Stimulated activated CD4-positive, alpha-beta T cell treated with anti-CD3 and anti-CD28 coated beads, Interleukin-1b, Interleukin-23, amount 100 ng/mL, for 24 hours (primary cell): ENCODE measurements around the gene IGSF6.
"Not testable (repeated sequence)": the region's sequence is repeated elsewhere in the genome, so short reads cannot be mapped to it uniquely, and the experiment has no call there.

ENCODE experiments used
- DNase-seq, 4 experiments: peaks; one replicate each; pipeline ENCODE4 v3.0.0-alpha.2; 2020; ENCODE audit warnings: low read depth in 4 of 4, low spot score in 1 of 4

The IGSF6 gene, protein sequence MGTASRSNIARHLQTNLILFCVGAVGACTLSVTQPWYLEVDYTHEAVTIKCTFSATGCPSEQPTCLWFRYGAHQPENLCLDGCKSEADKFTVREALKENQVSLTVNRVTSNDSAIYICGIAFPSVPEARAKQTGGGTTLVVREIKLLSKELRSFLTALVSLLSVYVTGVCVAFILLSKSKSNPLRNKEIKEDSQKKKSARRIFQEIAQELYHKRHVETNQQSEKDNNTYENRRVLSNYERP

DNA sequence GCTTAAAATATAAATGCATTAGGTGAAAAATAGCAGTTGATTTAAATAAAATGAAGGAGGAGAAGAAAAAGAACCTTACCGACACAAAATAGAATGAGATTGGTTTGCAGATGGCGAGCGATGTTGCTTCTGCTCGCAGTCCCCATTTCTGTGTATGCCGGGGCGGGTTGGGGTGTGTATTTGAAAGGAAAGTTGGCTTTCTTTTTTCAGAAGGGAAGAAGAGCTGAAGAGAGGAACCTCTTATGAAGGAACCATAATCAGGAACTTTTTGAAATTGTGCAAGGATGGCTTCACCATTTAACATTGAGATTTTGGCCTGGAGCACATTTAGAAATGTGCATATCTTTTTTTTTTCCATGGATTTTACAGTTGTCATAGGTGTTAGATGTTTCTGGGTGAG is at the start of gene IGSF6:
Gene IGSF6, minus strand, starts transcription at position 156 of the 400 bp plus-strand sequence. Its CDS starts 10 bp downstream, at position 146.
- DNase-seq: no peak

DNA sequence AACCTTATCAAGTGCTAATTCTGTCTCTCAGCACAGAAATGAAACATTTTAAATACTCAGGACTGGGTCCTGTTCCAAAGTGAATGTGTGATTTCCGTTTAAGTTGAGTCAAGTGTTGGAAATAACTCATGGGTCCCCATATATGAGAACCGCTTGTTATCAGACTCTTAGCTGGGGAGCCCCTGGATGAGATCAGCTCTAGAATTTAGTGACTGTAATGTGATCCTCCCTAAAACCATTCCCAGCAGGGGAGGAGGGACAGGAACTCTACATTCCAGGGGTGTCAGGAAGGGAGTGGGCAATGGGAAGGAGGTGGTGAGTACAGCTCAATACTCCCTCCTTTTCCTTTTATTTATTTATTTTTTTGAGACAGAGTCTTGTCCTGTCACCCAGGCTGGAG is 48.9 kb upstream of the IGSF6 start:
- no peak for DNase-seq

DNA sequence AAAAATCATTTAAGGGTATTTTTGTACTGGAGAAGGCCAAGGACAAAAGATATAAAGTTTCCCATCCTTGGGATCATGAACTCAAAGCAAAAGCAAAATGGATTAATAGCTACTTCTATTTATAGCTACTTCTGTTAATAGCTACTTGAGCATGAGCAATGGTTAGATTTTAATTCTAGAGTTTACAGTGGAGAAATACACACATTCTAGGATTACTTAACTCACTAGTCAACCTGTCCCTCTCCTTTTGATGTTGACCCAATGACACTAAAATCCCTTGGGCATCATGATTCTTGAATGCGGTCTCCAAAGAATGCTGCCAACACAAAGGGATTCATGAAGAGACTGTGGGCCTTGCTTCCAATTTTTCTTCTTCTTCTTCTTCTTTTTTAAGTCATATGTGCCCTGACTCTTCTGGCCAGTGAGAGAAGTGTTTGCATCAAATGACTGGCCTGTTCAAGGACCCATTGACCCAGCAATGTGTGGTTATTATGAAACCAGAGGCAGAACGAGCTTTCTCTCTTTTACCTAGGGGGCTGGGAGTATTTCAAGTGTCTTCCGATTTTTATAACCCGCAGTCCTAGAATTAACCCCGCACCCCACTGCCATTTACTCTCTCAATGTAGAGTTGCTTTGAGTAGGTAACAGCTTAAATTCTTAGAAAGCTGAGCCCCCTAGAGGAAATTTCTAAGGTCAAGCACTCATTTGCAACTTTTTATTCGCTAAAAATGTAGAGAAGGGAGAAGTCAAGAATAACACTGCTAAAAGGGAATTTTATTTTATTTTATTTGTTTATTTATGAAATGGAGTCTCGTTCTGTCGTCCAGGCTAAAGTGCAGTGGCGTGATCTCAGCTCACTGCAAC is 46.0 kb upstream of the IGSF6 start:
- DNase-seq: no peak

DNA sequence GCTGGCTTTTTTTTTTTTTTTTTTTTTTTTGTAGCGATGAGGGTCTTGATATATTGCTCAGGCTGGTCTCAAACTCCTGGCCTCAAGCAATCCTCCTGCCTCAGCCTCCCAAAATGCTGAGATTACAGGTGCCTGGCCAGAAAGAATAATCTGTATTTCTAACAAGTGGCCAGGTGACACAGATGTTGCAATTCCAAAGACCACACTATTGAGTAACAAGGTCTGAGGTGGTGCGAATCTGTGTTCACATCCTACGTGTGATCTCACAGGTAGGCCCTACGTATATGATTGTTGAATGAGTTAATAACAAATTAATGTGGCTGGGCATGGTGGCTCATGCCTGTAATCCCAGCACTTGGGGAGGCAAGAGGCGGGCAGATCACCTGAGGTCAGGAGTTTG is 44.6 kb upstream of the IGSF6 start:
- no peak for DNase-seq

DNA sequence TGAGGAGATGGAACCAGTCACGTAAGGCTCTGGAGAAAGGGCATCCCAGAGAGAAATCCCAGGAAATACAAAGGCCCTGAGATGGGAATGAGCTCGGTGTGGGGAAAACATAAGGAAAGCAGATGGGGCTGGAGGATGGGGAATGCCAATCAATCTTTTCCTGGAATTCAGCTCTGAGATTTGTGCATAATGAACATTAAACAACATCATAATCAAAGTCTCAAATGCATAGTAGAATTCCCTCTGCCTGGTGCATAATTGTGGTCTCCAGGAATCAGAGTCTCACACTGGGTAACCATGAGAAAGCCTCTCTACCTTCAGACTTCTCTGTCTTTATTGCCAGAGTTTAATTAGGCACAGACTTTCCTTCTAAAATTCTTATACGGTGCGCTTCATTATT is 42.2 kb upstream of the IGSF6 start:
- no peak for DNase-seq

DNA sequence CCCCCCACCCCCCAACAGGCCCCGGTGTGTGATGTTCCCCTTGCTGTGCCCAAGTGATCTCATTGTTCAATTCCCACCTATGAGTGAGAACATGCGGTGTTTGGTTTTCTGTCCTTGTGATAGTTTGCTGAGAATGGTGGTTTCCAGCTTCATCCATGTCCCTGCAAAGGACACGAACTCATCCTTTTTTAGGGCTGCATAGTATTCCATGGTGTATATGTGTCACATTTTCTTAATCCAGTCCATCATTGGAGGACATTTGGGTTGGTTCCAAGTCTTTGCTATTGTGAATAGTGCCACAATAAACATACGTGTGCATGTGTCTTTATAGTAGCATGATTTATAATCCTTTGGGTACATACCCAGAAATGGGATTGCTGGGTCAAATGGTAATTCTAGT is 38.6 kb upstream of the IGSF6 start:
- not testable (repeated sequence) for DNase-seq

DNA sequence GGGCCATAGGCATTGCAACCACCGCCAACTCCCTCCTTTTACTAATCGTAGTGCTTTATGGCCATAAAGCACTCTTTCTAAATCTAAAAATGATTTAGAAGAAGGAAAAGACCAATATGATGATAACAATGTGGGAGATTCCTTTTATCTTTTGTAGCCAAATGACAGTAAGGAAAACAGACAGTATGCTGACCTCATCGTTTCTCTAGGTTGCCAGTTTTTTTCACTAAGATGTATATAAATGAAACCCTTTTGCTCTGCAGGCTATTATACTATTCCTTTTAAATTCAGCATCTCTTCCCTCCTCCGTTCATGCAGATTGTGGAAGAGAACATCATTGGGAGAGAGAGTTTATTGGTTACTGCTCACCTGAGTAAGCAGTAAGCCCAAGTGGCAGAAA is 36.7 kb upstream of the IGSF6 start:
- no peak for DNase-seq

DNA sequence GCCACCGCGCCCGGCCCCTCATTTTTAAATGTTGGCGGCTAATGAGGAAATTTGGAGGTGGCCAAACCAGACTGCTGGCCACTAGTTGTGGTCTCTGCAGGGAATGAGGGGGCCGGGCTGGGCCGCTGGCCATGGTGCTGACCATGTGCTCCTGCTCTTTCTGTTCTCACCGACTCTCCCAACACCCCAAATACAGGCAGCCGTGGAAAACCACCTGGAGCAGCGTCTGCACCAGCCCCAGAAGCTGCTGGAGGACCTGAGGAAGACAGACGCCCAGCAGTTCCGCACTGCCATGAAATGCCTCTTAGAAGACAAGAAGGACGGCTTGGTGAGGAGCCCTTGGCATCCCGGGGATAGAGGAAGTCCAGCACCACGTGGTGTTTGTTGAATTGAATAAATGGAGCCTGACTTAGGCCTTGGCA is 32.6 kb upstream of the IGSF6 start:
- DNase-seq: no peak

DNA sequence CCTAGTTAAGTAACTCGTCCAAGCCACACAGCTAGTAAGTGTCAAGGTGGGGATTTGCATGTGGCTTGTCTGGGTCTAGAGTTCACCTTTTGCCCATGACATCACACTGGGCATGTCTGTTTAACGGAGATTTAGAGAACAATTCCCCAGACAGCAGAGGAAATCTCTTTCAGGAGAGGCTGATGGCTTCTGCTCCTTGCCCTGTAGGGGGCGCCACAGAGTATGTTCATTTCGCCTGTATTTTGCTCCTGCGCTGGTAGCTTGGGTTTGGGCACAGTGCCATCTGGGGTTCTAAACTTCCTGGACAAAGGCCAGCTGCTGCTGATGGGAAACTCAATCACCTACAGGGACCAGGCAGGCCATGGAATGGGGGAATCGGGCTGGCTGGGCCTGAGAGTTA is 31.8 kb upstream of the IGSF6 start:
- DNase-seq: peak in 1 of 4 experiments; percentile 30

DNA sequence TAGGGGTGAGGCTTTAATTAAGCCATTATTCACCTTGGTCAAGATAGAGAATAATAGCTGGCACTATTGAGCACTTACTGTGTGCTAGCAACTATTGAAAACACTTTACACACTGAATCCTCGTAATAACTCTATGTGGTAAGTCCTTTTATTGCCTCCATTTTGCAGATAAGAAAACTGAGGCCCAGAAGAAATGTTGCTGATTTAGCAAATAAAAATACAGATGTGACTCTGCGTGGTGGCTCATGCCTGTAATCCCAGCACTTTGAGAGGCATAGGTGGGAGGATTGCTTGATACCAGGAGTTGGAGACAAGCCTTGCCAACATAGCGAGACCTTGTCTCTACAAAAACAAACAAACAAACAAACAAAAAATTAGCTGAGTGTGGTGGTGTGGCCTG is 30.8 kb upstream of the IGSF6 start:
- no peak for DNase-seq

DNA sequence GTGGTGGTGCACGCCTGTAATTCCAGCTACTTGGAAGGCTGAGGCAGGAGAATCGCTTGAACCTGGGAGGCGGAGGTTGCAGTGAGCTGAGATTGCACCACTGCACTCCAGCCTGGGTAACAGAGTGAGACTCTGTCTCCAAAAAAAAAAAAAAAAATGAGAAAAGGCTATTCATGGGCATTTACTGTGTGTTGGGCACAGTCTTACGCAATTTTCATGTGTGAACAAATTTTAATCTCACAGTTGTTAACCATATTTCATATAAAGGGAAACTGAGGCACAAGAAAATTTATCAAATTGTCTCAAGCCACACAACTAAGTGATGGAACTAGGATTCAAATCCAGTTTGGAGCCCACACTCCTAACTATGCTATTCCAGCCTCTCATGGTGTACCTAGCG is 28.3 kb upstream of the IGSF6 start:
- not testable (repeated sequence) for DNase-seq

DNA sequence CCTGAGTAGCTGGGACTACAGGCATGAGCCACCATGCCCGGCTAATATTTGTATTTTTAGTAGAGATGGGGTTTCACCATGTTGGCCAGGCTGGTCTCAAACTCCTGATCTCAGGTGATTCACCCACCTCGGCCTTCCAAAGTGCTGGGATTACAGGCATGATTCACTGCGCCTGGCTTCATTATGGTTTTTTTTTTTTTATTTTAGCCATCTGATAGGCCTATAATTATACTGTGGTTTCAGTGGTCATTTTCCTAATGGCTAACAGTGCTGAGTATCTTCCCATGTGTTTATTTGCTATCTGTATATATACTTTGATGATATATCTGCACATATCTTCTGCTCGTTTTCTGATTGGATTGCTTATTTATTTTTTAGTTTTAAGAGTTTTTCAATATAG is 22.0 kb upstream of the IGSF6 start:
- DNase-seq: not testable (repeated sequence)

DNA sequence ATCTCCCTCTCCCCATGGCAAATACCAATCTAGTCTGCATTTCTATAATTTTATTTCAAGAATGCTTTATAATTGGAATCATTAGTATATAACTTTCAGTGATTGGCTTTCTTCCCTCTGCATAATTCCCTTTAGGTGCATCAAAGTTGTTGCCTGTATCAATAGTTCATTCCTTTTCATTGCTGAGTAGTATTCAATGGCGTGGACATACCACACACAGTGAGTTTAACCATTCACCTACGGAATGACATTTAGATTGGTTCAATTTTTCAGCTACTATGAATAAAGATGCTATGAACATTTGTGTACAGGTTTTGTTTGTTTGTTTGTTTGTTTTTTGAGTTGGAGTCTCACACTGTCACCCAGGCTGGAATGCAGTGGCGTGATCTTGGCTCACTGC is 21.1 kb upstream of the IGSF6 start:
- DNase-seq: no peak

DNA sequence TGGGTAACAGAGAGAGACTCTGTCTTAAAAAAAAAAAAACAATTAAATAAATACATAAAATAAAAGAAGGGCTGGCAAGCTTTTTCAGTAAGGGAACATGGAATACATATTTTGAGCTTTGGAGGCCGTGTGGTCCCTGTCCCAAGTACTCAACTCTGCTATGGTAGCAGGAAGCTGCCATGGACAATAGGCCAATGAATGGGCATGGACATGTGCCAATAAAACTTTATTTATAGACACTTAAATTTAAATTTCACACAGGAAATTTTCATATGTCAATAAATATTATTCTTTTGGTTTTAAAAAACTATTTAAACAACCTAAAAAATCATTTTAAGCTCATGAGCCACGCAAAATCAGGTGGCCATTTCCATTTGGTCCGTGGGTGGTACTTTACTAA is 15.2 kb upstream of the IGSF6 start:
- DNase-seq: no peak

DNA sequence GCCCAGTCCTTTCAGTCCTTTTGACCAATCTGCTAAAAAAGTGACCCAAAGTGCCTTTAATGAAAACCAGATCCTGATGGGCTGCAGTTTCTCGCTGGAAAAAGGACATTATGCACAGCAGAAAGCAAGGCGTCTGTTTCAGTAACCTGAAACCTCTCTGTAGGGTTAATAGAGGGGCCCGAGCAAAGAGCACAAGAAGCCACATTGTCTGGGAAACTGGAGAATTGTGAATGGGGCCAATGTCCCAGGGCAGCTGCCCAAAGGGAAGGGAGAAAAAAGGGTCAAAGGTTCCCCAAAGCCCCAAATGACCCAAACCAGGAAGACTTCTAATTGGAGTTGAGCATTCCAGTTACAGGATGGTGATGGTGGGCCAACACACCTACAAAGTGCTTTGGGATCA is 14.4 kb upstream of the IGSF6 start:
- no peak for DNase-seq

DNA sequence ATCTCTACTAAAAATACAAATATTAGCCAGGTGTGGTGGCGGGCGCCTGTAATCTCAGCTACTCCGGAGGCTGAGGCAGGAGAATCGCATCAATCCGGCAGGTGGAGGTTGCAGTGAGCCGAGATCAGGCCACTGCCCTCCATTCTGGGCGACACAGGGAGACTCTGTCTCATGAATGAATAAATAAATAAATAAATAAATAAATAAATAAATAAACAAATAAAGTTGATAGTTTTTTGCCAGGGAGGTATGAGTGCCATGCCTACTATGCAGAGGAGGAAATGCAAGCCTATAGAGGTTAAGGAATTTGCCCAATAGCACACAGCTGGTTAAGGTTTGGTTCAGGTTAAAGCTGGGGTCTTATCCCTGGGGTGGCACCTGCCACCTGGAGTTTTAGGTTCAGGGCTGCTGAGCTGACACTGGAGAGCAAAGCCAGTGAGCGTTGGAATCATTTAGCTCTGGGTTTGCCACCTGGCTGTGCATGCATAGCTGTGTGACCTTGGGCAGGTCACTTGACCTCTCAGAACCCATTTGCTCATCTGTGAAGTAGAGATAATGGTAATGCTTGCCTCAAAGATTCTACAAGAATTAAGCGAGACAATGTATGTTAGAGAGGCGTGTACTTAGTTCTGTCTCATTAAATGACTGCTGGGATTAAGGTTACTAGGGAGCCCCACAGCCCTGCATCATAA is 12.5 kb upstream of the IGSF6 start:
- DNase-seq: no peak

DNA sequence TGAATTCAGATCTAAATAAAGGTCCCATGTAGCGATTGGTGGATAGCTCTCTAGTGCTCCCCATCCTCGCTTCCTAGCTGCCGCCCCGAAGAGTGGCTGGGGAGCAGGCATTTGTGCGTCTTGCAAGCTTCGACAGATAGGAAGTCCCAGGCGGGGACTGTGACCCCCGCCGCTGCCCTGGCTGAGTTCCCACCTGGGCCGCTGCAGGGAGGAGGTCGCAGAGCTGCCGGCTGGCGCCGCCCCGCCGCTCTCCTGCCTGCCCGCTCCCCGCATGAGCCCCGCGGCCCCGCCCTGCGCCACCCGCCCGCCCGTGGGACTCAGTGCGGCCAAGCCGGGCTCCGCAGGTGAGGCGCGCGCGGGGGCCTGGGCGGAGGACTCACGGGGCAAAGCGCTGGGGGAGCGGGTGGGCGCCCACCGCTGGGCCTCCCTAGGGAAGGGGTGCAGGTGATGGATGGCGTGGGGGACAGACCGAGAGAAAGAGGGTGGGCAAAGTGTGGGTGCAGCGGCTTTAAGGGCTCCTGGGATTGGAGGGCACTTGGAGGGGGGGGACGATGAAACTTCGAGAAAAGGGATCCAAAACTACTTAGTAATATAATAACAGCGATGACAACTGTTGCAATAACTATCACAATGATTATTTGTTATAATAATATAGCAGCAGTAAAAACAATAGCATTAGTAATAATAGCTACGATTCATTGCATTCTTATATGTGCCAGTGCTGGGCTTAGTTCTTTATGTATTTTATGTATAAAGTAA is 11.7 kb upstream of the IGSF6 start, which contains the start of gene OTOA:
Gene OTOA, plus strand, starts transcription at position 80 of the 759 bp plus-strand sequence. CDS start 14,547 bp downstream, outside the sequence.
- DNase-seq: no peak

DNA sequence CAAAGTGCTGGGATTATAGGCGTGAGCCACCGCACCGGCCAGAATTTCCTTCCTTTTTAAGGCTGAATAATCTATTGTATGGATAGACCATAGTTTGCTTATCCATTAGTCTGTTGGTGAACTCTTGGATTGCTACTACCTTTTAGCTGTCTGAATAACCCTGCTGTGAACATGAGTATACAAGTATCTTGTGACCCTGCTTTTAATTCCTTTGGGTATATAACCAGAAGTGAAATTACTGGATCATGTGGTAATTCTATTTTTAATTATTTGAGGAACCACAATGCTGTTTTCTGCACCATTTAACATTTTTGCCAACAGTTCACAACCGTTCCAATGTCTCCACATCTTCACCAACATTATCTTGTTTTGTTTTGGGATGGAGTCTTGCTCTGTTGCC is 6.7 kb upstream of the IGSF6 start:
- no peak for DNase-seq

DNA sequence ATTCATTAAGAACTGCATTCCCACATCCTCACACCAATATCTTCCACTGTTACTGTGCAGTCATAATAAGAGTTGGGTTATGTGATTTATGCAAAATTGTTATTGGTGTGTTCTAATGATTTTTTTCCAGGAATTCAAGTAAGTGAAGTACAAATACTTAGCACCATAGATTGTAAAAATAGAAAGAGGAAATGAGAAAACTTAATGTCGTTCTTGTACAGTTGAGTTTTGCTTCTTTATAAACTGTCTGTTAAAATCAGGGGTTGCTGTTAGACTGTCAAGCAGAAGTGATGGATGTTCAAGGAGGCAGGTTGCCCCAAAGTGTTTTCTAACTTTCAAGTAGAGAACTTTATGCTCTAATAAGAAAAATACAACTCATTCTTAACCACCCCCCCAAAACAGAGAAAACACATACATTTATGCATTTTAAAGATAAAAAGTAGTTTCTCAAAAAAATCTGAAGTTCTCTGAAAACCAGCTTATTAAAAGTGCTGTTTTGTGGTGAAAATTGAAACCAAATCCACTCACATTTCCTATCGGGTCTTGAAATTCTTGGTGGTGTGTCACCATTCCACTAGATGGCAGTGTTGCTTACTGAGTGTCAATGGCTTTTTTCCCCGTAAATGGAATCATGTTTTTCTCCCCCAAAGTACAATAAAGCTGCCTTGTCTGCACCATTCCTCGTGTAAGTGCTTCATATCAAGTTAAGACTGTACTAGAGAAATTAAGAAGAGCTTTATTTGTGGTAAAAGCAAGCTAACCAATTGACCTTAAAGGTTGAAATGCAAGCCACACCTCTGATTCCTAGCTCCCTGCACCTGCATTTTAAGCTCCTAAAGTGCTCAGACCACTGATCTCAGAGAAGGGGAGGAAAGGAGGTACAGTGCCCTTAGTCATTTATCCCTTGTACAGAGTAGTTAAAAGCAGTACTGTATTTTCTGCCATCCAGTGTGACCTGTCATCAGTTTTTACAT is 4.7 kb upstream of the IGSF6 start:
- no peak for DNase-seq

DNA sequence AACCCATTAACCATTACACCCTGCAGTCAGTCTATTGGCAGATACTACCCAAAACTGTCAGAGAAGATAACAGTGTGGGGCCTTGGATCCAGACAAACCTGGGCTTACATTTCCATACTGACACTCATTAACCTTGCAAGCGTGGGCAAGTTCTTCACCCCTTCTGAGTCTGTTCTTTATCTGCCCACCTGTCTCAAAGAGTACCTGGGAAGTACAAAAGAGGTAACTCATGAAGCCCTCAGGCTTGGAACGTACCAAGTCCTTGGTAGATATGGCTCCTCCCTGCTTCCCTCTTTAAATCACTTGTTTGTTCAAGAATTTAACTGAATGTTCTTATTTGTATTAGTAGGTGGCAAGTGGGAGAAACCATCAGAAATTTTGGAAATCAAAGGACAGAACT is 2.5 kb upstream of the IGSF6 start:
- no peak for DNase-seq
